T-helper 17 cell (primary cell): Measurements from ENCODE around the gene CTDSP2. TPM values are rescaled to one million over a fixed set of nuclear protein-coding genes. Genes with fewer than 3 reads are reported as not detected.

Experiments
- ATAC-seq: fragments of 150-1000 bp; cut with Tn5 transposase; 2 replicates; pipeline ENCODE4 v1.10.0; 2021; ENCODE audit warnings: mild to moderate bottlenecking, moderate library complexity
- DNase-seq, 3 donors: peaks; one replicate each; pipeline versions ENCODE4 v3.0.0 to v3.0.0-alpha.2; 2020 to 2021
- H3K9me3 ChIP-seq: one replicate; pipeline ENCODE4 v1.7.0; 2013; ENCODE audit warnings: low read length, mild to moderate bottlenecking; ENCODE audit not compliant: control insufficient read depth, poor library complexity, severe bottlenecking
- H3K27ac Mint-ChIP-seq: one replicate; pipeline ENCODE4 v1.8.0; 2022; ENCODE audit warnings: mild to moderate bottlenecking, moderate library complexity, mixed read lengths
- H3K27me3 Mint-ChIP-seq: one replicate; pipeline ENCODE4 v1.8.0; 2022; ENCODE audit warnings: mixed read lengths
- H3K36me3 Mint-ChIP-seq: one replicate; pipeline ENCODE4 v1.8.0; 2022; ENCODE audit warnings: low read depth, mixed read lengths
- H3K4me1 Mint-ChIP-seq: one replicate; pipeline ENCODE4 v1.8.0; 2022; ENCODE audit warnings: mild to moderate bottlenecking, mixed read lengths
- H3K4me3 Mint-ChIP-seq: one replicate; pipeline ENCODE4 v1.8.0; 2022; ENCODE audit warnings: mild to moderate bottlenecking, moderate library complexity, mixed read lengths
- total RNA-seq, 4 donors: library from RNA in 2 of 4; stranded (reverse) in 2 of 4; gene quantifications; one replicate each; pipeline ENCODE4 v1.2.3 and lab custom pipeline; 2022 to 2026

Gene CTDSP2
- total RNA-seq, 2 donors from 2014 or later: 114 to 132 TPM

DNA sequence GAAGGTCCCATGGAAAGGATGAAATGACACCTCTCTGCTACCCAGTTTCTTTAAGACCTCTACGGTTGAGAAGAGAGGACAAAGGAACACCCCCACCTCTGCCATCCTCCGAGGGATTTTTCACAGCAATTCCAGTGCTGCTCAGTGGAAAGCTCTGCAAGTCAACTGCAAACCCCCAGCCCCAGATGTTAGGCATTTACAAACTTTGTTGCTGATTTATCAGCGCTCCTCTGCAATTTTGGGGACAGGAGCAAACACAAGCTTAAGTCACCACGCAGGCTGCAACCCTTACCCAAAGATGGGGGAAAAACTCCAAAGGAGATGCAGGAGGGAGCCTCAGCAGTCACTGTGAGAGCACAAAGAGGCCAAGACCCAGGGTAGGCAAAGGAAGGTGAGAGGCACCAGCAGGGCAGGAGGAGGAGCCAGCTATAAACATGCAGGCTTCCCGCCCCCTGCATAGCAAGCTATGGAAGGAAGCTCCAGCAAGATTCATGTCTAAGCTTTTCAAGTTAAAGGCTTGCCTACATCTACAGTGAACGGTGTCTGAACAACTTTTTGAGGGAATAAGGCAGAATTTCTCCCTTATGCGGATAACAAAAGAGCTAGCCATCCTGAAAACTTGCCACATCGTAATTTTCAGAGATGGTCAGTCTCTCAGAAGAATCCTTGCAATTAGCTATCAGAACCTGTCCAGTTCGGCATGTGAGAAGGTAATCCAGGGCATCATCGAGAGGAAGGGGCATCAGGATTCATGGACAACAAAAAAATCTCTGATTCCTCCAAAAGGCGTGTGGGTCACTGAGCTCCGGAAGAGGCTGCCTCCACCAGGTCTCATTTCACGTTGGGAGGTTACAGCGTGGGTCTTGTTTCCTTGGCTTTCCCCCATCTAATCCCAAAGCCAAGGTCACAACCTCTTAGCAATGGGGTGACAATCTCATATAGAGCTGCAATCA, 3.9 kb downstream of the CTDSP2 start:
- H3K36me3 Mint-ChIP-seq: no peaks in the 10 kb centered on the region
- peak overlapping the region; percentile 98 for H3K27ac Mint-ChIP-seq
- H3K9me3 ChIP-seq: no peaks in the 10 kb centered on the region
- peak overlapping the region; percentile 90 for H3K4me3 Mint-ChIP-seq
- H3K4me1 Mint-ChIP-seq: peaks cover 66% of the 10 kb centered on the region
- no peak for DNase-seq
- ATAC-seq: peak; percentile 37
- H3K27me3 Mint-ChIP-seq: no peaks in the 10 kb centered on the region

DNA sequence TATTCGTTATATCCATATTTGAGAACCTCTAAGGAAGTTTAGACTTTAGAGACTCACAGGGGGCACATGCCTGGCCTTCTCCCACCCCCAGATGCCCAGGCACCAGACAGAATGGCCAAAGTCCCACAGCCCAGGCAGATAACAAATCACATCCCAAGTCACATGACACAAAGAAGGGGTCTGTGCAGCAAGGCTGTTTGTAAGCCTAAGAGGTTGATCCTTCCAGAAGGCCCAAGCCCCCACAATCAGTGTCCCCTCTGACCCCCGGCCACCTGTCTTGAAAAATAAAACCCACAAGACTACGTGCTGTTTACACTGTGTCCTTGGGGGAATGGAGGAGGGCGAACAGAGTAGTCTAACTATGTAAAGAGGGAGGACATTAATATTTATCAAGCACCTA, 5.1 kb downstream of the CTDSP2 start:
- Mint-ChIP-seq H3K4me1 (peaks cover 69% of the 10 kb centered on the region), H3K4me3 (peak overlapping the region; percentile 79), H3K27ac (peak overlapping the region; percentile 98), H3K36me3 (no peaks in the 10 kb centered on the region), H3K27me3 (no peaks in the 10 kb centered on the region)
- H3K9me3 ChIP-seq: no peaks in the 10 kb centered on the region
- DNase-seq (no peak), ATAC-seq (no peak)

DNA sequence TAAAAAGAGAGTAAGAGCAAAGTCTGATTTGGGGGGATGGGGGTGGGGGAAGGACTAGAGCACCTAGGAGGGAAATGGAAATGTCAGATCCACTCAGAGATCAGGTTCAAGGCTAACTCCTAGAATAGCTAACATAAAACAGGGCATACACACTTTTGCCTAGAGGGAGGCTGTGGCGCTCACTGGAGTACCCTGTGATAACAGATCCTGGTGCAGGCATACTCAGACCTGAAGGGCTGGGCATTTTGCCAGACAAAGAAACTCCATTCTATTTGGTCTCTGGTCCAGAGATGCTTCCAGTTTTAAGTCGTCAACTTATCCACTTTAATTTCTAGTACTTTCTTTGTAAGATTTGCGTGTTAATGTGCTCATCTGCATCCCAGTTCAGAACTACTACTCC, 5.8 kb downstream of the CTDSP2 start:
- no peaks in the 10 kb centered on the region for H3K9me3 ChIP-seq
- Mint-ChIP-seq H3K4me1 (peaks cover 76% of the 10 kb centered on the region), H3K4me3 (peak overlapping the region; percentile 41), H3K36me3 (no peaks in the 10 kb centered on the region), H3K27ac (peak overlapping the region; percentile 98), H3K27me3 (no peaks in the 10 kb centered on the region)
- DNase-seq: no peak
- ATAC-seq: no peak

DNA sequence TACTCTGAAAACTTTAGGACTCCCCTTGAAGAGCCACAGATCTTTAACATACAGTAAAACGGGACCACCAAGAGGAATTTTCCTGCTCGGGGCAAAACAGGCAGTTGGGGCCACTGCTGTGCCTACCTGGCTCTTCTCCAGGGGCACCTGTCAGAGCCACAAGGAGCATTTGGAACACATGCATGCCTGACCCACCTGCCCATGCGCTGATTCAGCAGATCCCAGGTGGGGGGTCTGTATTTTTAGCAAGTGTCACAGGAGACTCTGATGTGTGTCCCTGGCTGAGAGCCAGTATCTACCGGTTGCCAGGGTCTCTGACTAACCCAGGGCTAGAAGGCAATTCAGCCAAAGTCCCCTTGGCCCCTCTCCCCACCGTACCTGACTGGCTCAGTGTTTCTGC, 6.5 kb downstream of the CTDSP2 start:
- ATAC-seq: no peak
- peak overlapping the region; percentile 98 for H3K27ac Mint-ChIP-seq
- H3K36me3 Mint-ChIP-seq: no peaks in the 10 kb centered on the region
- H3K4me1 Mint-ChIP-seq: peaks cover 82% of the 10 kb centered on the region
- H3K9me3 ChIP-seq: no peaks in the 10 kb centered on the region
- H3K27me3 Mint-ChIP-seq: no peaks in the 10 kb centered on the region
- DNase-seq: no peak
- peak overlapping the region; percentile 15 for H3K4me3 Mint-ChIP-seq

DNA sequence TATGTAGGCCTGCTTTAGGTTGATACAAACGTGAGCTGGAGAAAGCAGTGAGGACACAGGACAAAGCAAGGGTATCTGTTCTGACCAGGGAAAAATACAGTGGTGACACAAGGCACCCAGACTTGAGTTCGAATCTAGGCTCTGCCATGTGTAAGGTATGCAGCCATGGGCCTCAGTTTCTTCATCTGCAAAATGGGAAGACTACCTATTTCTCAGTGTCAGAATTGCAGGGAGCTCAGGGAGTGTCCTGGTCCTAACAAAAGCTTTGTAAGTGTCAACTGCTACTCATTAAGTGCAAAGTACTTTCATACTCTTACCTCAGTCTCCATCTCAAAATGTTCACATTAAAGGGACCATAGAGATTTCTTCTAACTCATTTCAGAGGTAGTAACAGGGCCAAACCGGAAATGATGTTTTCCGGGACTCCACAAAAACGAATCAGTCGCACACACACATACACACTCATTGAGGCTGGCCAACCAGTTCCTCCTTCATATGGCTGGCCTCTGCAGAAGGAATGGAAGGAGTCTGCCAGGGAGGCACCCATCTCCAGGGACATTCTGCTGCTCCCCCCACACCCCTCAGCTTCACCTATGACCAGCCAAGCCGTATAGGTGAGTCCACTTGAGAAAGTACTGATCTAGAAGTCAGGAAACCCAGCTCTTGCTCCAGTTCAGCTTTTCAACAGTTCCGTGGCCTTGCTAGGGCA, 7.8 kb downstream of the CTDSP2 start:
- Mint-ChIP-seq H3K36me3 (no peaks in the 10 kb centered on the region), H3K4me1 (peaks cover 87% of the 10 kb centered on the region), H3K27ac (peak overlapping the region; percentile 98), H3K4me3 (peak overlapping the region; percentile 79), H3K27me3 (no peaks in the 10 kb centered on the region)
- H3K9me3 ChIP-seq: no peaks in the 10 kb centered on the region
- no peak for DNase-seq
- ATAC-seq: peak; percentile 27

DNA sequence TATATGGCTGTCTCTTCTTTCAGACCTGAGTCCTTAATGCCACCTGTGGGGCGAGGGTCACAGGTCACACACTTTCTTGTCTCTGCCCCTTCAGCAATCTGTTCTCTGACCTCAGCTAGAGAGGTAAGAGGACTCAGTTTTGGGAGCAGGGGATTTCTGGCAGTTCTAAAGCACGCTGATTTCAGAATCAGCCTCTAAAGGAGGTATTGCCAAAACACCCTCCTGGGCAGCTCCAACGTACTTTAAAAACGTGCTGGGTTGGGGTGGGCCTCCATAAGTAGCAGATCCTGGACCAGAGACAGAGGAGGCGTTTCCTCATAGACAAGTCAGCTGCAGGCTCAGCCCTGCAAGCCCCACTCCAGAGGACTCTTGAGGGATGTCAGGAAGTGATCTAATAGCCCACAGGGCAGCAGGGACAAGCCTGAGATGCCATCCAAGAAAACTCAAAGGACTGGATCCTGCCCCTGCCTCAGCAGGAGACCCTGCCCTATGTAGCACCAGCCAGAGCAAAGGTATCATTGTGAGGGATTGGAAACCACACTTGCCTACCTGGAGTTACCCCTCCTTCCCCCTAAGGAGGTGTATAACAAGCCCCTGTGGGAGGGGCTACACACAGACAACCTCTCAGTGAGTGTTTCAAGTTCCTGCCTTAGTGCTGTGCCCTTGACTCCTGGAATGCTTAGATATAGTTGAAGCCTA, 8.5 kb downstream of the CTDSP2 start:
- DNase-seq (no peak), ATAC-seq (peak; percentile 67)
- Mint-ChIP-seq H3K36me3 (no peaks in the 10 kb centered on the region), H3K4me1 (peaks cover 90% of the 10 kb centered on the region), H3K4me3 (peak overlapping the region; percentile 79), H3K27ac (peak overlapping the region; percentile 98), H3K27me3 (no peaks in the 10 kb centered on the region)
- no peaks in the 10 kb centered on the region for H3K9me3 ChIP-seq

DNA sequence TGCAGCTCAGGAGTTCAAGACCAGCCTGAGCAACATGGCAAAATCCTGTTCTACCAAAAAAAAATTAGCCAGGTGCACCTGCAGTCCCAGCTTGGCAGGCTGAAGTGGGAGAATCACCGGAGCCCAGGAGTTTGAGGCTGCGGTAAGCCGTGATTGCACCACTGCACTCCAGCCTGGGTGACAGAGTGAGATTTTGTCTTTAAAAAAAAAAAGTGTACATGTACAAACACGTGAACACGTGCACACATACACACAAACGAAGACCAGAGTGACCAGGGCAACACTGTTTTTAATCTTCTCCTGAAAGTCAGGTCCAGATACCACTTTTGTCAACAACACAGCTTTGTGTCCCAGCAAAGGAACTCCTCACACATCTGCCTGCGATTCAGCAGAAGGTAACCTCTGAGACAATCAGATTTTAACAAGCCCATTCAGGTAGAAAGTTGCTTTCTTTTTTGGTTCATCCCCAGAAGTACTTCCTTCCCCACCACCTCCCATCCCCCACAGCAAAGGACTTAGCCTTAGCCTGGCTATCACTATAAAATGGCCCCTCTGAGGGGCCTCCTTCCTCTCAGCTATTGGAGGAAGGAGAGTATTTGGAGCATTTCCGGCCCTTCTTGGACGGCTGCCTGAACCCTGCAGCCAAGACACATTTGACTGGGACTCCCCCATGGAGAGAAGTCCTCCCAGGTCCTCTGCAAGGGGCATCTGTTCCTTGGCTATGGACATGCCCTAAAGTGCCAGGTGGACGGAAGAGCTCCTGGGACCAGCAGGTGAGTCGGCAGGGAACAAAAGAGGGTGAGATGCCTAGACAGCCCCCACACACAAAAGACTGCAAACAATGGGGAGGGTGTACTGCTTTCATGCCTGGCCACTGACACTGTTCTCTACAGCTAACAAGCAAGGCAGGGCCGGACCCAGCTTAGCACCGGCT, 9.8 kb downstream of the CTDSP2 start:
- H3K27me3 Mint-ChIP-seq: no peaks in the 10 kb centered on the region
- peak overlapping the region; percentile 98 for H3K27ac Mint-ChIP-seq
- H3K9me3 ChIP-seq: no peaks in the 10 kb centered on the region
- ATAC-seq: peak; percentile 32
- H3K4me3 Mint-ChIP-seq: peak overlapping the region; percentile 80
- no peak for DNase-seq
- H3K4me1 Mint-ChIP-seq: peaks cover 81% of the 10 kb centered on the region
- H3K36me3 Mint-ChIP-seq: no peaks in the 10 kb centered on the region

DNA sequence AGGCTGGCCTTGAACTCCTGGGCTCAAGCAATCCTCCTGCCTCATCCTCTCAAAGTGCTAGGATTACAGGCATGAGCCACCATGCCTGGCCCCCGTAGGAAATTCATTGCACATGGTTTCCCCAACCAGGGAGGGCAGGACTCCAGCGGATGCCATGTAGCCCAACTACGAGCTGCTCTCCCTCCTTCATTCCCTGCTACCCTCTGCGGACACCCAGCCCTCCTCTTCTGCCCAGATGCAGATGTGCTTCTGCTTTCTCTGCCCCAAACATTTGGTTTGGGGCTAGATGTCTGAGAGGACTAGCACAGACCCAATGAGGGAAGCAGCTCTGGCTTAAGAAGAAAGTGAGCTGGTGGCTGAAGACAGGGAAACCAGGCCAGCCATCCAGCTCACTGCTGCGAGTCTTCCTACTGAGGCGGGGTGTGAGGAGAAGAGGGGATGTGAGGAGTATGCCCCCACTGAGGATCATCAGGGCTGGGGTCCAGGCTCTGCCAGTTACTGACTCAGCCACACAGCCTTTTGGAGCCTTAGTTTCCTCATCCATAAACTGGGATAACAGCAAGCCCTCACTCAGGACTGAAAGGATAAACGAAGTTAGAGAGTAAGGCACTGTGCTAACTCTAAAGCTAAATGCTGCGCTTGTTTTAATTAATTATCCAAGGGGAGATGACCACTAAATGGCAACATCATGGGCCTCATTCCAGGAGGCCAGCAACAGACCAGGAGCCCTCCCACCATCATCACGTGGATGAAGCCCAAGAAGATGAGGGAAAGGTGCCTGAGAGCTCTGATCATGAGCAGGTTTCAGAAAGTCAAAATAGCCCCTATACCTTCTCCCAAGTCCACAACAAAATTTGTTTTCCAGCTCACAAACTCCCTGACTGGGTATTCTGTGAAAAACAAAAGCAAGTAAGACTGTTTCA, 10.9 kb downstream of the CTDSP2 start:
- Mint-ChIP-seq H3K4me1 (peaks cover 76% of the 10 kb centered on the region), H3K4me3 (peak overlapping the region; percentile 80), H3K27me3 (no peaks in the 10 kb centered on the region), H3K36me3 (no peaks in the 10 kb centered on the region), H3K27ac (peak overlapping the region; percentile 98)
- no peak for ATAC-seq
- no peak for DNase-seq
- H3K9me3 ChIP-seq: no peaks in the 10 kb centered on the region

DNA sequence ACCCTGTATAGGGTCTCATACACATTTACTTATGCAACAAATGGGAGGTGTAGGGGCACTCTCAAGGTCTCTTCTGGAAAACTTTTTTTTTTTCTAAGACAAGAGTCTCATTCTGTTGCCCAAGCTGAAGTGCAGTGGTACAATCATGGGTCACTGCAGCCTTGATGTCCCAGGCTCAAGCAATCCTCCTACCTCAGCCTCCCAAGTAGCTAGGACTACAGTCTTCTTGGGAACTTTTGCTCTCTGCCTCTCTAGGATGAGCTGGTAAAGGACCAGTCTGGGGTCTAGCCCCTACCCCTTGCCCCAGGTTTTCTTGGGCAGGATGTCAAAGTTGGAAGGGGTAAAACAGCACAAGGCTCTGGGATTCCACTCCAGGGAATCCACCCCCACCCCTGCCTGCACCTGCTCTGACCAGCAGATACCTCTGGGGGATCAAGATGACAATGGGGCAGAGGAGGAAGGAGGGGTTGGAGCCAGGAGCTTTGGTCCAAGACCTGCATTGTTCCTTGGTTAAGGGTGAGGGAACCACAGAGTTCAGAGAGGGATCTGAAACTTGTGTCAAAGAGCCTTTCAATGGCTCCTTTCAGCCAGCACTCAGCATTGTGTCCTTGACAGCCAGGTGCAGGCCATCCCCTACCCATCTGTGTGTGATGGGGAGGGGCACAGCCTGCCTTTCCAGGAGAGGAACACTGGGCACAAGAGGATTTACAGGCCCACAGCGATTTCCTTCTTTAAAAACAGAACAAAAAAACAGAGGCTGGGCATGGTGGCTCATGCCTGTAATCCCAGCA, 12.2 kb downstream of the CTDSP2 start:
- peak overlapping the region; percentile 98 for H3K27ac Mint-ChIP-seq
- H3K4me3 Mint-ChIP-seq: peak overlapping the region; percentile 31

DNA sequence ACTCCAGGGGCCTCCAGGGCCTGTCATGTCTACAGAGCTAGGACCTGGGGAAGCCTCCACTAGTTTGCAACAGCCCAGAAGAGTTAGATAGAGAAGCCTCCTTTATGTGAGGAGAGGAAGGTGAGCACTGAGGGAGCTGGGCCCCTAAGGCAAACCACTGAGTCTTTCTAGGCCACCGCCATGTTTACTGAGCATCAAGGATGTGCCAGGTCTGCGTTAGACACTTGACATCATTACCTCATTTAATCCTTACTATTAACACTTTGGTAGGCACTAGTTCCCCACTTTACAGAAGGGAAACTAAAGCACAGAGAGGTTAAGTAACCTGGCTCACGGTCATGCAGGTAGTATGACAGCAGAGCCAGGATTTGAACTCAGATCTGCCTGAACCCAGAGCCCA, 12.9 kb downstream of the CTDSP2 start:
- Mint-ChIP-seq H3K27ac (peak overlapping the region; percentile 98), H3K4me1 (peaks cover 64% of the 10 kb centered on the region), H3K36me3 (no peaks in the 10 kb centered on the region), H3K27me3 (no peaks in the 10 kb centered on the region), H3K4me3 (peak overlapping the region; percentile 82)
- no peak for DNase-seq
- no peak for ATAC-seq
- H3K9me3 ChIP-seq: no peaks in the 10 kb centered on the region

More for the DNA sequence above, 12.2 kb downstream of the CTDSP2 start:
- Mint-ChIP-seq H3K27me3 (no peaks in the 10 kb centered on the region), H3K36me3 (no peaks in the 10 kb centered on the region), H3K4me1 (peaks cover 67% of the 10 kb centered on the region)
- DNase-seq (no peak), ATAC-seq (no peak)
- H3K9me3 ChIP-seq: no peaks in the 10 kb centered on the region

DNA sequence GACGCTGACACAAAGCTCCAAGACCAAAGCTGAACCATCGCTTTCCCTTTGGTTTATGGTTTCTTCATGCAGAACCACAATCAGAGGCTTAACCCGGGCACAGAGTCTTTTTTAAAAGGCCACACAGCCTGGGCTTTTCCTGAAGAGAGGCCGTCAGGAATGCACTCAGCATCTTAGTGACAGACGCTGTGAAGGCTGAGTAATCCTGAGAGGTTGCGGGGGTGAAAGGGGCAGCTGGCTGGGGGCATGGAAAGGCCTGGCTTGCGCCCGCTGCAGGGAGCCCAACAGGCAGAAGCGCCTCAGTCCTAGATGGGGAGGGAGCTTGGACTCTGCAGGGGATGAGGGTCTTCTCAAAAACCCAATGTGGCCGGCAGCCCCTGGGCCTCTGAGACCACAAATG, 13.6 kb downstream of the CTDSP2 start:
- ATAC-seq (no peak), DNase-seq (no peak)
- Mint-ChIP-seq H3K4me1 (peaks cover 57% of the 10 kb centered on the region), H3K36me3 (no peaks in the 10 kb centered on the region), H3K27ac (peak overlapping the region; percentile 98), H3K27me3 (no peaks in the 10 kb centered on the region), H3K4me3 (peak overlapping the region; percentile 39)
- H3K9me3 ChIP-seq: no peaks in the 10 kb centered on the region
